GM23338 (cell line): ENCODE data around the gene RAB4A. TPM values are rescaled to one million over a fixed set of nuclear protein-coding genes. Genes with fewer than 3 reads are reported as not detected.

Experiments
- ATAC-seq: fragments of 200-7000 bp; cut with Tn5 transposase; 3 replicates; pipeline ENCODE4 v1.9.1; 2020
- DNase-seq: peaks from one replicate; pipeline ENCODE4 v3.0.0-alpha.2; 2015; ENCODE audit warnings: low spot score
- H2AFZ ChIP-seq: fragments of 200-600 bp; sonication (generic); 2 replicates; pipeline ENCODE4 v1.8.0; 2016; ENCODE audit warnings: antibody characterized with exemption, mild to moderate bottlenecking, moderate library complexity
- H3F3A ChIP-seq: fragments of 200-600 bp; sonication (generic); replicated peaks from 2 replicates; pipeline ENCODE4 v1.8.0; 2017; ENCODE audit warnings: antibody characterized with exemption, mixed run types, low read depth
- H3K27ac ChIP-seq: fragments of 200-600 bp; sonication (generic); 2 replicates; pipeline ENCODE4 v1.6.1; 2016; ENCODE audit warnings: low read depth
- H3K27me3 ChIP-seq: fragments of 200-600 bp; sonication (generic); 2 replicates; pipeline ENCODE4 v1.8.0; 2016; ENCODE audit warnings: mild to moderate bottlenecking, mixed run types, moderate library complexity; ENCODE audit not compliant: insufficient read depth
- H3K36me3 ChIP-seq: fragments of 200-600 bp; sonication (generic); 2 replicates; pipeline ENCODE4 v1.8.0; 2016; ENCODE audit warnings: mild to moderate bottlenecking; ENCODE audit not compliant: insufficient read depth
- H3K4me1 ChIP-seq: fragments of 200-600 bp; sonication (generic); 2 replicates; pipeline ENCODE4 v1.8.0; 2016; ENCODE audit warnings: mild to moderate bottlenecking, moderate library complexity; ENCODE audit not compliant: insufficient read depth
- H3K4me2 ChIP-seq: fragments of 200-600 bp; sonication (generic); 2 replicates; pipeline ENCODE4 v1.7.1; 2017; ENCODE audit warnings: mixed run types
- H3K4me3 ChIP-seq: fragments of 200-600 bp; sonication (generic); 2 replicates; pipeline ENCODE4 v1.6.1; 2016; ENCODE audit warnings: mixed run types
- H3K79me2 ChIP-seq: fragments of 200-600 bp; sonication (generic); replicated peaks from 2 replicates; pipeline ENCODE4 v1.8.0; 2017; ENCODE audit warnings: mild to moderate bottlenecking; ENCODE audit not compliant: insufficient read depth
- H3K9me2 ChIP-seq: fragments of 200-600 bp; sonication (generic); 2 replicates; pipeline ENCODE4 v1.8.0; 2017; ENCODE audit not compliant: insufficient read depth
- H4K20me1 ChIP-seq: fragments of 200-600 bp; sonication (generic); replicated peaks from 2 replicates; pipeline ENCODE4 v1.8.0; 2017; ENCODE audit warnings: mild to moderate bottlenecking; ENCODE audit not compliant: insufficient read depth
- H3K27ac Mint-ChIP-seq: 2 replicates; pipeline ENCODE4 v1.8.0; 2020; ENCODE audit warnings: inconsistent platforms, mild to moderate bottlenecking, moderate library complexity, mixed read lengths
- H3K27me3 Mint-ChIP-seq: 3 replicates; pipeline ENCODE4 v1.8.0; 2022; ENCODE audit warnings: low read depth, mild to moderate bottlenecking, moderate library complexity, mixed read lengths, inconsistent platforms; ENCODE audit not compliant: insufficient read depth, poor library complexity
- H3K36me3 Mint-ChIP-seq: 3 replicates; pipeline ENCODE4 v1.8.0; 2021; ENCODE audit warnings: low read depth, mild to moderate bottlenecking, inconsistent platforms, moderate library complexity, mixed read lengths
- H3K4me1 Mint-ChIP-seq: 3 replicates; pipeline ENCODE4 v1.8.0; 2020; ENCODE audit warnings: mild to moderate bottlenecking, inconsistent platforms, mixed read lengths
- H3K4me3 Mint-ChIP-seq: 3 replicates; pipeline ENCODE4 v1.8.0; 2021; ENCODE audit warnings: moderate library complexity, mild to moderate bottlenecking, inconsistent platforms, mixed read lengths
- H3K9me3 Mint-ChIP-seq: 3 replicates; pipeline ENCODE4 v1.8.0; 2020; ENCODE audit warnings: moderate library complexity, mild to moderate bottlenecking, inconsistent platforms, mixed read lengths
- CREB1 ChIP-seq: fragments of 250-450 bp; sonication (Bioruptor Pico); IDR thresholded peaks from 2 replicates; pipeline ENCODE4 v1.5.0; 2020; ENCODE audit warnings: low read depth, mild to moderate bottlenecking, moderate library complexity
- CTCF ChIP-seq, 2 experiments: fragments of 200-600 bp in 1 of 2; sonication (generic) in 1 of 2; conservative IDR thresholded peaks; 2 replicates each; pipeline versions ENCODE4 v1.5.1 to v1.6.1; 2016 to 2017; ENCODE audit warnings: antibody characterized with exemption in 2 of 2, low read depth in 2 of 2, mild to moderate bottlenecking in 2 of 2, moderate library complexity in 1 of 2
- ETS1 ChIP-seq: IDR thresholded peaks from 2 replicates; pipeline ENCODE4 v1.6.1; 2016; ENCODE audit warnings: antibody characterized with exemption
- EZH2 ChIP-seq: fragments of 200-600 bp; sonication (generic); IDR thresholded peaks from one replicate; pipeline ENCODE4 v1.8.0; 2017; ENCODE audit warnings: antibody characterized with exemption, mild to moderate bottlenecking, low read depth; ENCODE audit not compliant: unreplicated experiment
- EZH2phosphoT487 ChIP-seq: fragments of 200-600 bp; sonication (generic); IDR thresholded peaks from one replicate; pipeline ENCODE4 v1.8.1; 2018; ENCODE audit warnings: antibody characterized with exemption; ENCODE audit not compliant: unreplicated experiment
- JUNB ChIP-seq: IDR thresholded peaks from one replicate; pipeline ENCODE4 v1.6.1; 2016; ENCODE audit warnings: antibody characterized with exemption; ENCODE audit not compliant: unreplicated experiment
- POLR2AphosphoS5 ChIP-seq: IDR thresholded peaks from 2 replicates; pipeline ENCODE4 v1.6.1; 2016; ENCODE audit warnings: antibody characterized with exemption, low read depth
- STAT1 ChIP-seq: IDR thresholded peaks from one replicate; pipeline ENCODE4 v1.6.1; 2016; ENCODE audit warnings: antibody characterized with exemption; ENCODE audit not compliant: unreplicated experiment
- ZNF114 ChIP-seq: fragments of 250-450 bp; sonication (Bioruptor Pico); IDR thresholded peaks from 2 replicates; pipeline ENCODE4 v1.5.0; 2020; ENCODE audit warnings: mild to moderate bottlenecking, moderate library complexity
- ZNF462 ChIP-seq: fragments of 250-450 bp; sonication (Bioruptor Pico); IDR thresholded peaks from 2 replicates; pipeline ENCODE4 v1.5.0; 2020; ENCODE audit warnings: mild to moderate bottlenecking, moderate library complexity
- polyA plus RNA-seq: library from polyadenylated mRNA; unstranded; fragments of >200 nt; fragmentation: Nextera tagmentation; extraction: Ambion mirVana; gene quantifications from 2 replicates; pipeline ENCODE4 v1.2.1, GENCODE V29; 2016
- total RNA-seq: library from RNA; depleted of rRNA; stranded (reverse); fragments of >200 nt; shearing (Covaris generic); gene quantifications from 2 replicates; pipeline ENCODE4 v1.2.3, GENCODE V29; 2014

The RAB4A gene
- total and polyA plus RNA-seq, 2 experiments from 2014 or later, result 37.5 to 50.8 TPM

GRCh38 chr1:229253151-229253974 is 17.5 kb upstream of the RAB4A start:
- no peaks in the 10 kb centered on the region for H3K36me3 ChIP-seq
- Mint-ChIP-seq H3K36me3 (no peaks in the 10 kb centered on the region), H3K27me3 (peaks cover 2% of the 10 kb centered on the region), H3K4me3 (no peak overlapping the region; the same call in 2 of the 3 replicates), H3K4me1 (peaks cover 46% of the 10 kb centered on the region), H3K27ac (peak overlapping the region; percentile 6; the same call in 1 of the 2 replicates), H3K9me3 (no peaks in the 10 kb centered on the region)
- H2AFZ ChIP-seq, result peak overlapping the region; percentile 5
- ATAC-seq (peak; percentile 37), DNase-seq (peak; percentile 47)
- H3K4me1 ChIP-seq, result peaks cover 30% of the 10 kb centered on the region
- no peaks in the 10 kb centered on the region for H3K27me3 ChIP-seq
- TF ChIP-seq POLR2AphosphoS5 (no peak), JUNB (no peak), CREB1 (no peak), EZH2phosphoT487 (no peak), EZH2 (no peak), ZNF462 (no peak), STAT1 (no peak), ZNF114 (CRISPR knock-in tag) (no peak), ETS1 (no peak), CTCF (conservative IDR thresholded peaks at IDR 0.05; ENCODE audit: low read depth in 2 of 2) (no peak)
- no peaks in the 10 kb centered on the region for H3F3A ChIP-seq
- H3K27ac ChIP-seq, result peak overlapping the region; percentile 2; the same call in 1 of the 2 replicates
- H3K79me2 ChIP-seq, result no peaks in the 10 kb centered on the region
- H3K4me3 ChIP-seq, result no peak overlapping the region
- peaks cover 8% of the 10 kb centered on the region; the same call in 1 of the 2 replicates for H3K9me2 ChIP-seq
- H3K4me2 ChIP-seq, result peak overlapping the region; percentile 53
- no peaks in the 10 kb centered on the region for H4K20me1 ChIP-seq
